Measurements from ENCODE around the gene SPON1.
"Not testable (repeated sequence)": the region's sequence is repeated elsewhere in the genome, so short reads cannot be mapped to it uniquely, and the experiment has no call there.

The SPON1 gene

GRCh38 chr11:14252501-14252900 is 290.0 kb downstream of the SPON1 start:
- DNase-seq, result not testable (repeated sequence)

GRCh38 chr11:14253421-14253820 is 290.9 kb downstream of the SPON1 start:
- no peak for DNase-seq

- no peak for DNase-seq
Measured at GRCh38 chr11:14253840-14254239, 291.3 kb downstream of the SPON1 start.

GRCh38 chr11:14254533-14255237 is 292.2 kb downstream of the SPON1 start:
- DNase-seq, result no peak

GRCh38 chr11:14255238-14255534 is 292.7 kb downstream of the SPON1 start:
- no peak for DNase-seq

- DNase-seq, result no peak
Measured at GRCh38 chr11:14258221-14258935, 295.9 kb downstream of the SPON1 start.

- no peak for DNase-seq
Measured at GRCh38 chr11:14259186-14259784, 296.8 kb downstream of the SPON1 start.

- DNase-seq, result no peak
Measured at GRCh38 chr11:14259878-14260277, 297.4 kb downstream of the SPON1 start.

- no peak for DNase-seq
Measured at GRCh38 chr11:14261066-14261465, 298.5 kb downstream of the SPON1 start.

- no peak for DNase-seq
Measured at GRCh38 chr11:14262271-14262846, 299.8 kb downstream of the SPON1 start.

- no peak for DNase-seq
Measured at GRCh38 chr11:14264966-14265365, 302.4 kb downstream of the SPON1 start.

- DNase-seq, result no peak
Measured at GRCh38 chr11:14266622-14267021, 304.1 kb downstream of the SPON1 start.

- no peak for DNase-seq
Measured at GRCh38 chr11:14267861-14268635, 305.5 kb downstream of the SPON1 start.

- DNase-seq, result no peak
Measured at GRCh38 chr11:14269692-14270573, 307.4 kb downstream of the SPON1 start.

- DNase-seq, result no peak
Measured at GRCh38 chr11:14270690-14271542, 308.4 kb downstream of the SPON1 start.

- DNase-seq, result no peak
Measured at GRCh38 chr11:14273895-14274294, 311.4 kb downstream of the SPON1 start.

- no peak for DNase-seq
Measured at GRCh38 chr11:14275076-14275475, 312.6 kb downstream of the SPON1 start.

GRCh38 chr11:14278869-14279268 is 316.3 kb downstream of the SPON1 start:
- DNase-seq, result not testable (repeated sequence)

GRCh38 chr11:14288189-14288935 is 325.8 kb downstream of the SPON1 start:
- DNase-seq, result no peak

GRCh38 chr11:14290422-14290821 is 327.9 kb downstream of the SPON1 start:
- no peak for DNase-seq

All from CD4-positive, alpha-beta T cell treated with Interleukin-15 for 1 hour (primary cell).